Measurements from ENCODE around the gene ZNF296.

The ZNF296 gene

GRCh38 chr19:45071545-45071938 lies 4.7 kb downstream of the ZNF296 start:
- no peak overlapping the region for H3K4me3 ChIP-seq (ENCODE audit: low read length)
- no peaks in the 10 kb centered on the region for H3K9me3 ChIP-seq (ENCODE audit: low read length)
- H3K36me3 ChIP-seq (ENCODE audit: insufficient read depth, low read length) = peaks cover 41% of the 10 kb centered on the region
- no peaks in the 10 kb centered on the region for H3K4me1 ChIP-seq (ENCODE audit: insufficient read depth, low read length)
- no peak overlapping the region for H2AFZ ChIP-seq (ENCODE audit: low read depth, low read length)
- H3K27me3 ChIP-seq (ENCODE audit: insufficient read depth, low read length) = no peaks in the 10 kb centered on the region

- Histone ChIP-seq H2AFZ (ENCODE audit: low read depth, low read length) (no peak overlapping the region), H3K4me3 (ENCODE audit: low read length) (no peak overlapping the region), H3K27me3 (ENCODE audit: insufficient read depth, low read length) (no peaks in the 10 kb centered on the region), H3K4me1 (ENCODE audit: insufficient read depth, low read length) (no peaks in the 10 kb centered on the region), H3K9me3 (ENCODE audit: low read length) (no peaks in the 10 kb centered on the region), H3K36me3 (ENCODE audit: insufficient read depth, low read length) (peaks cover 43% of the 10 kb centered on the region)
Observed at GRCh38 chr19:45070861-45071544, 5.3 kb downstream of the ZNF296 start.

GRCh38 chr19:45070214-45070613 lies 6.1 kb downstream of the ZNF296 start:
- no peaks in the 10 kb centered on the region for H3K9me3 ChIP-seq (ENCODE audit: low read length)
- no peak overlapping the region for H2AFZ ChIP-seq (ENCODE audit: low read depth, low read length)
- no peaks in the 10 kb centered on the region for H3K4me1 ChIP-seq (ENCODE audit: insufficient read depth, low read length)
- peaks cover 50% of the 10 kb centered on the region for H3K36me3 ChIP-seq (ENCODE audit: insufficient read depth, low read length)
- no peaks in the 10 kb centered on the region for H3K27me3 ChIP-seq (ENCODE audit: insufficient read depth, low read length)
- no peak overlapping the region for H3K4me3 ChIP-seq (ENCODE audit: low read length)

- Histone ChIP-seq H3K9me3 (ENCODE audit: low read length) (no peaks in the 10 kb centered on the region), H3K4me3 (ENCODE audit: low read length) (no peak overlapping the region), H3K36me3 (ENCODE audit: insufficient read depth, low read length) (peaks cover 59% of the 10 kb centered on the region), H3K27me3 (ENCODE audit: insufficient read depth, low read length) (no peaks in the 10 kb centered on the region), H2AFZ (ENCODE audit: low read depth, low read length) (no peak overlapping the region), H3K4me1 (ENCODE audit: insufficient read depth, low read length) (no peaks in the 10 kb centered on the region)
Observed at GRCh38 chr19:45069056-45069455, 7.2 kb downstream of the ZNF296 start.

- H3K4me3 ChIP-seq (ENCODE audit: low read length) = no peak overlapping the region
- no peaks in the 10 kb centered on the region for H3K27me3 ChIP-seq (ENCODE audit: insufficient read depth, low read length)
- no peaks in the 10 kb centered on the region for H3K4me1 ChIP-seq (ENCODE audit: insufficient read depth, low read length)
- H3K9me3 ChIP-seq (ENCODE audit: low read length) = no peaks in the 10 kb centered on the region
- no peak overlapping the region for H2AFZ ChIP-seq (ENCODE audit: low read depth, low read length)
- H3K36me3 ChIP-seq (ENCODE audit: insufficient read depth, low read length) = peaks cover 66% of the 10 kb centered on the region
Observed at GRCh38 chr19:45068041-45068440, 8.2 kb downstream of the ZNF296 start.

- Histone ChIP-seq H3K36me3 (ENCODE audit: insufficient read depth, low read length) (peaks cover 72% of the 10 kb centered on the region), H3K9me3 (ENCODE audit: low read length) (no peaks in the 10 kb centered on the region), H3K4me3 (ENCODE audit: low read length) (no peak overlapping the region), H3K4me1 (ENCODE audit: insufficient read depth, low read length) (no peaks in the 10 kb centered on the region), H3K27me3 (ENCODE audit: insufficient read depth, low read length) (no peaks in the 10 kb centered on the region), H2AFZ (ENCODE audit: low read depth, low read length) (no peak overlapping the region)
Observed at GRCh38 chr19:45066921-45067661, 9.2 kb downstream of the ZNF296 start.

- H3K4me3 ChIP-seq (ENCODE audit: low read length) = no peak overlapping the region
- H2AFZ ChIP-seq (ENCODE audit: low read depth, low read length) = no peak overlapping the region
- H3K4me1 ChIP-seq (ENCODE audit: insufficient read depth, low read length) = no peaks in the 10 kb centered on the region
- H3K36me3 ChIP-seq (ENCODE audit: insufficient read depth, low read length) = peaks cover 76% of the 10 kb centered on the region
- no peaks in the 10 kb centered on the region for H3K9me3 ChIP-seq (ENCODE audit: low read length)
- no peaks in the 10 kb centered on the region for H3K27me3 ChIP-seq (ENCODE audit: insufficient read depth, low read length)
Observed at GRCh38 chr19:45063851-45064801, 12.2 kb downstream of the ZNF296 start.

GRCh38 chr19:45061965-45062364 lies 14.3 kb downstream of the ZNF296 start:
- no peak overlapping the region for H2AFZ ChIP-seq (ENCODE audit: low read depth, low read length)
- H3K27me3 ChIP-seq (ENCODE audit: insufficient read depth, low read length) = no peaks in the 10 kb centered on the region
- H3K4me3 ChIP-seq (ENCODE audit: low read length) = no peak overlapping the region
- no peaks in the 10 kb centered on the region for H3K9me3 ChIP-seq (ENCODE audit: low read length)
- H3K36me3 ChIP-seq (ENCODE audit: insufficient read depth, low read length) = peaks cover 80% of the 10 kb centered on the region
- no peaks in the 10 kb centered on the region for H3K4me1 ChIP-seq (ENCODE audit: insufficient read depth, low read length)

- no peak overlapping the region for H2AFZ ChIP-seq (ENCODE audit: low read depth, low read length)
- H3K4me3 ChIP-seq (ENCODE audit: low read length) = no peak overlapping the region
- no peaks in the 10 kb centered on the region for H3K9me3 ChIP-seq (ENCODE audit: low read length)
- no peaks in the 10 kb centered on the region for H3K4me1 ChIP-seq (ENCODE audit: insufficient read depth, low read length)
- no peaks in the 10 kb centered on the region for H3K27me3 ChIP-seq (ENCODE audit: insufficient read depth, low read length)
- H3K36me3 ChIP-seq (ENCODE audit: insufficient read depth, low read length) = peaks cover 84% of the 10 kb centered on the region
Observed at GRCh38 chr19:45059258-45059965, 16.9 kb downstream of the ZNF296 start.

- no peak overlapping the region for H2AFZ ChIP-seq (ENCODE audit: low read depth, low read length)
- H3K36me3 ChIP-seq (ENCODE audit: insufficient read depth, low read length) = peaks cover 85% of the 10 kb centered on the region
Observed at GRCh38 chr19:45058622-45059159, 17.6 kb downstream of the ZNF296 start.

GRCh38 chr19:45057444-45057843 lies 18.8 kb downstream of the ZNF296 start:
- Histone ChIP-seq H3K27me3 (ENCODE audit: insufficient read depth, low read length) (no peaks in the 10 kb centered on the region), H3K4me1 (ENCODE audit: insufficient read depth, low read length) (no peaks in the 10 kb centered on the region), H3K36me3 (ENCODE audit: insufficient read depth, low read length) (peaks cover 86% of the 10 kb centered on the region), H3K9me3 (ENCODE audit: low read length) (no peaks in the 10 kb centered on the region), H2AFZ (ENCODE audit: low read depth, low read length) (no peak overlapping the region), H3K4me3 (ENCODE audit: low read length) (no peak overlapping the region)

More at GRCh38 chr19:45058622-45059159, 17.6 kb downstream of the ZNF296 start:
- Histone ChIP-seq H3K4me3 (ENCODE audit: low read length) (no peak overlapping the region), H3K9me3 (ENCODE audit: low read length) (no peaks in the 10 kb centered on the region), H3K4me1 (ENCODE audit: insufficient read depth, low read length) (no peaks in the 10 kb centered on the region), H3K27me3 (ENCODE audit: insufficient read depth, low read length) (no peaks in the 10 kb centered on the region)

- H2AFZ ChIP-seq (ENCODE audit: low read depth, low read length) = no peak overlapping the region
- no peaks in the 10 kb centered on the region for H3K27me3 ChIP-seq (ENCODE audit: insufficient read depth, low read length)
- H3K9me3 ChIP-seq (ENCODE audit: low read length) = no peaks in the 10 kb centered on the region
- no peaks in the 10 kb centered on the region for H3K4me1 ChIP-seq (ENCODE audit: insufficient read depth, low read length)
- no peak overlapping the region for H3K4me3 ChIP-seq (ENCODE audit: low read length)
- H3K36me3 ChIP-seq (ENCODE audit: insufficient read depth, low read length) = peaks cover 88% of the 10 kb centered on the region
Observed at GRCh38 chr19:45056831-45057230, 19.4 kb downstream of the ZNF296 start.

All from neuron (in vitro differentiated cells).